CD4-positive, alpha-beta T cell treated with Interleukin-21 for 1 hour (primary cell): ENCODE results near the gene FGFR1OP2.
"Not testable (repeated sequence)": the region's sequence is repeated elsewhere in the genome, so short reads cannot be mapped to it uniquely, and the experiment has no call there.

Experiments used
- DNase-seq: peaks from one replicate; pipeline ENCODE4 v3.0.0-alpha.2; 2020

Gene FGFR1OP2

DNA sequence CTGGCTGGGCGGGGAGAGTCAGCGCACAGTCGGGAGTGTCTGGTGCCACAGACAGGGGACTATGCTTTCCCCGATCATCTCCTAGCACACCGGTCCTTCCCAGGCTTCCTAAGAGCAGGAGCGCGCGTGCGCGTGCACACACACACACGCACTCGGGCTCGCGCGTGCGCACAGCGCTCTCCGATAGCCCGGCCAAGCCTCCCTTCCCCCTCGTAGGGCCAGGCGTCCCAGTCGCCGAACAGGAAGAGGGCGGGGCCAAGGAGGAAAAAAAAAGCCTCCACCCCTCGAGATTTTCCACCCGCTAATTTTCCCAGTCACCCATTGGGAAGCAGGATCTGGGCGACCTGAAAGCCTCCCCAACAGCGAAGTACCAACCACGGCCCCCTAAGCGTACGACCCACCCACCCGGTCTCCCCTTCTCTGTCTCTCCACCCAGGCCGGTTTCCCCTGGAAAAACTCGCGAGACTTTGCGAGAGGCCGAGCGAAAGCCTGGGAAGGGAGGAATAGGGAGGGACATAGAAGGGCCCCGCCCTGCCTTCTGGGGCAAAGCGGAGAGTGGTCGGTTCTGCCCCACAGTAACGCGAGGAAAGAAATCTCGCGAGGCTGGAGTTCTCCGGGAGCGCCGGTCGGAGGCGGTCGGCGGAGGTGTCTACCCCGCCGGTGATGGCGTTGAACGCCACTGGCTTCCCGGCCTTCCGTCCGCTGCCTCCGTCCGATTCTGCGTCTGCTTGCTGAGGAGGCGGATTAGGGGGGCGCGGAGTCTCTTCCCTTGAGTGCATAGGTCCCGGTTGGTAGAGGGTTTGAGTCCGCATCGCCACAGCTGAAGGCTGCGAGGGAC, at the start of gene FGFR1OP2, which contains the start of gene INTS13:
Gene FGFR1OP2 (plus strand): TSS at position 608 of the 838 bp plus-strand sequence. CDS start 15,689 bp downstream, outside the sequence.
Gene INTS13 (minus strand): TSS at position 119 of the 838 bp plus-strand sequence. CDS start 1,178 bp downstream, outside the sequence.
- DNase-seq, result peak; percentile 98

DNA sequence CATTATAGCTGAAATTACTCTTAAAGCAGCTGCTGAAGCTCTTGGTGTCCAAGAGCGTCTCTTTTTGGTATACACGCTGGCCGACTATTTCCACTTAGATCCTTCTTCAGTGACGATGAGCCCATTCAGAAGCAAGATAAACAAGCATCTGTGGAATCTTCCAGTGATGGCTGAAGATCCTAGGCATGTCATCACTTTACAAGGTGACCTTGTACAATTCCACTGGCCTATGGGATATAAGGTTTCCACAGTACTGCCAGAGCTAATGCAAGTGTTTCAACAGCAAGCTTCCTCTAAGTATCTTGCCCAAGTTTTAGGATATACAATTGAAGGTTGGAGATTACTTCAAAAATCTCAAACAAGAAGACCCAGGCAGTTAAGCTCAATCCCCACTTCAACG, 47.5 kb upstream of the FGFR1OP2 start:
- DNase-seq, result no peak

DNA sequence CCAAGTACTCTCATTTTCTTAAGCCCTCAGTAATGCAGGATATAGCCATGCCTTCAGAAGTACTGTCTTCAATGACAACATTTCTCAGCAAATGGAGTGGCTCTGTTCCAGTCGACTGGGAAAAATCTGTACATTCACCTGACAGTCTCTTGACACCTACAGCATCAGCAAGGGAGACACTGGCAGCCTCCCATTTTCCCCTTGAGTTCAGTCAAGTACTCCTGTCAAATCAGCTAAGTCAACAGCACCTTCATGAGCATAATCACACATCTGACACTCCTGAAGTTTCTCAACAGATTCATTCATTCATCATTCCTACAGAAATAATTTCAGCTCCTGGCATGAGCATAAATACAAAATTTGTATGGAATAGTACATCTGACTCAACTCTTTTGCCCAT, 46.6 kb upstream of the FGFR1OP2 start:
- no peak for DNase-seq

DNA sequence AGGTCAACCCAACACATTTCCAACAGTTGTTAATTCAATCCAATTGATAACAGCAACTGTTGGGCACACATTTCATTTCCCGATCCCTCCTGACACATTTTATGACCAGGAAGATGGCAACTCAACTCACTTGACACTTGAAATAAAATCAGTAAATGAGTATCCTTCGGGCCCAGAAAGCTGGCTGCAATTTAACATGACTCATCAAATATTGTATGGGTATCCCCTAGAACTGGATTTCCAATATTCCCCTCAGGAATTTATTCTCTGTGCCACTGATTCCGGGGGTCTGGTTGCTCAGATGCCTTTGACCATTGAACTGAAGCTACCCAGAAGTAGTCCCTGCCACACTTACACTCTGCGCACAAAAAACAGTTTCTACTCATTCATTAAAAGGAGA, 42.6 kb upstream of the FGFR1OP2 start:
- no peak for DNase-seq

DNA sequence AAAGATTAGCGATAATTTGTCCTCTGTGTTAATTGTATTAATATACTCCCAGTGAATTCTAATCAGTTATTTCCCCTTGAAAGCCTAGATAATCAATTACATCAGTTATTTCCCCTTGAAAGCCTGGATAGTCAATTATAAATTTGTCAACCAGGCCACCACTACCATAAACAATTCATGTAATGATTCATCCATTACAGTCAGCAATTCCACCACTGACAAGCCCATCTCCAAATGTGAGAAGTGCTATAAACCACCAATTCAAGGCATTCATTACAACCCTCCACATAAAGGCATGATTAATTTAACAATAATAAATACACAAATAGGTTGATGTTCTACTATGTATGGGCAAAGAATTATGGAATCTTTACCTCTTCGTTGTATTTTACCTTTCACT, 41.4 kb upstream of the FGFR1OP2 start:
- no peak for DNase-seq

DNA sequence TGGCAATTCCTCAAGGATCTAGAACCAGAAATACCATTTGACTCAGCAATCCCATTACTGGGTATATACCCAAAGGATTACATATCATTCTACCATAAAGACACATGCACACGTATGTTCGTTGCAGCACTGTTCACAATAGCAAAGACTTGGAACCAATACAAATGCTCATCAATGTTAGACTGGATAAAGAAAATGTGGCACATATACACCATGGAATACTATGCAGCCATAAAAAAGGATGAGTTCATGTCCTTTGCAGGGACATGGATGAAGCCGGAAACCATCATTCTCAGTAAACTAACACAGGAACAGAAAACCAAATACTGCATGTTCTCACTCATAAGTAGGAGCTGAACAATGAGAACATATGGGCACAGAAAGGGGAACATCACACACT, 34.9 kb upstream of the FGFR1OP2 start:
- DNase-seq, result not testable (repeated sequence)

DNA sequence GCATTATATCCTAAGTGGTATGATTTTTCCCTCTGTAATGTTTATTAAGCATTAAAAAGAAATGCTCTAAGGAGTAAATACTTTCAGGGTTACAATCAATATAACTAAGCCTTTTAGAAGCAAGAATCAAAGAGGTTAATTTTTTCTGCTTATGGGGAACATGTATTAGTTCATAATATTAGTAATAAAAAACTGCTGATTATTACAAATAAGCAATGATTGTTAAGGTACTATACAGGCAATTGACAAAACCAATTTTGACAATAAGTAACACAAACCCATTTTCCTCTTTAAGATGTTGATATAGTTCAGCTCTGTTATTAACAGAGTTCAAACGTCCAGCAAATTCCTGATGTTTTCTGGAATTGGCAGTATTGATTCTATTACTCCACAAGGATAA, 32.2 kb upstream of the FGFR1OP2 start:
- no peak for DNase-seq

DNA sequence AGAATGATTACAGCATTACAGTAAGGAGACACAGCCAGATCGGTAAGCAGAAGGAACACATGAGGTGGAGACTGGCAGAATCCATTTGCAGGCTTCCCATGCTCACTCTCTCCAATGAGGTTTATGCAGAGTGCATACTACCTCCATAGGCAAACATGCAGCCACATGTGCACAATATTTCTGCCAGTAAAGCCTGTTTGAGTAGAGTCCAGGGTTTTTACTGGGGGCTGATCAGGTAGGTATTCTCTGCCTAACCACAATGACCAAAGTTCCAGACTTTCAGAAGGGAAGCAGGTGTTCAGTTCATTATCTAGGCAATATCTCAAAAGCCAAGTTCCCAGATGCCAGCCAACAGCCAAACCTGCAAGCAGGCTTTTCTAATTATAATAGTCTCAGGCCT, 31.6 kb upstream of the FGFR1OP2 start:
- DNase-seq, result no peak

DNA sequence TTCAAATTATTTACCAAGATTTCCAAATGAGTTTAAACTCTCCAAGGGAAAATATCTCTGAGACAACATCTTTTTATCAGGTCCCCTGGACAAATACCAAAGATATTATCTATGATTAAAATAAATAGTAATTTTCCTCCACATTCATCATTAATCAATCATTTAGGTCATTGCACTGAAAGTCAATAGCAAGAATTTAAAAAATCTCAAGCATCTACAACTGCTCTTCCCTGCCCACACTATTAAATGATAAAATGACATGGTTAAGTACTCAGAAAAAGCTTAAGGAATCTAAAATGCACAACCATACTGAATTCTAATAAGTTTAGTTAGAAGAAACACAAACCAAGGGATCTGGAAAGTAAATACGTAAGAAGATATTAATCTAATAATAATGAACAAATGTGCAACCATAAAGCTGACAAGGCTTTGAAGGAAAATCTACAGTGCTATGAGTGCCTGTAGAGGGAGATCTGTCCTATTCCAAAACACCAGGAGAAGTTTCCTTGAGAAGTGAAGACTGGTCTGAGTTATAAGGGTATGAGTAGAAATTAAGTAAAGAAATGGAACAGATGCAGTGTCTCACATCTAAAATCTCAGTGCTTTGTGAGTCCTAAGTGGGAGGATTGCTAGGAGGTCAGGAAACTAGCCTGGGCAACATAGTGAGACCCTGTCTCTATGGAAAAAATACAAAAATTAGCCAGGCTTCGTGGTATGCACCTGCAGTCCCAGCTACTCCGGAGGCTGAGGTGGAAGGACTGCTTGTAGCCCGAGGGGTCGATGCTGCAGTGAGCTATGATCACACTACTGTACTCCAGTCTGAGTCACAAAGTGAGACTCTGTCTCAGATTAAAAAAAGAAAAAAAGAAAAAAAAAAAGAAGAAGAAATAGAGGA, 19.7 kb upstream of the FGFR1OP2 start:
- DNase-seq, result no peak

DNA sequence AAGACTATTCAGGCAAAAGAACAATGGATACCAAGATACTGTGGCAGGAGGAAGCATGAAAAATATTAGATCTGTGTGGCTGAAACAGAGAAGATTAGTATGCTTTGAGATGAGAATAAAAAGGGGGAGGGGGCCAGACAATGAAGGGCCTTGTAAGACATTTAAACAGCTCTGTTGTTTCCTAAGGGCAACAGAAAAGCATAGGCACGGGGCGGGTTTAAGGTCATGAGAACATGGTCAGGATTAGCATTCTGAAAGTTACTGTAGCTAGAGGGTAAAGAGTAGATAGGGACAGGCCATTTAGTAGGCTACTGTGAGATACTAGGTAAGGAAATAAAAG, 19.1 kb upstream of the FGFR1OP2 start:
- DNase-seq, result no peak

DNA sequence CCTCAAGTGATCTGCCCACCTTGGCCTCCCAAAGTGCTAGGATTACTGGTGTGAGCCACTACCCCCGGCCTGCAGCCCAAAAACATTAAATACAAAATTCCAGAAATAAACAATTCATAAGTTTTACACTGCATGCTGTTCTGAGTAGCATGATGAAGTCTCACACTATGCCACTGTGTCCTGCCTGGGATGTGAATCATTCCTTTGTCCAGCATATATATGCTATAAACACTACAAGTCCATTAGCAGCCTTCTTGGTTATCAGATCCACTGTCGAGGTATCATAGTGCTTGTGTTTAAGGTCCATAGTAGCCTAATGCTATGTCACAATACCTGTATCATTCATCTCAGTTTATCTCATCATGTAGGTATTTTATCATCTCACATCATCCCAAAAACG, 16.4 kb upstream of the FGFR1OP2 start:
- no peak for DNase-seq

DNA sequence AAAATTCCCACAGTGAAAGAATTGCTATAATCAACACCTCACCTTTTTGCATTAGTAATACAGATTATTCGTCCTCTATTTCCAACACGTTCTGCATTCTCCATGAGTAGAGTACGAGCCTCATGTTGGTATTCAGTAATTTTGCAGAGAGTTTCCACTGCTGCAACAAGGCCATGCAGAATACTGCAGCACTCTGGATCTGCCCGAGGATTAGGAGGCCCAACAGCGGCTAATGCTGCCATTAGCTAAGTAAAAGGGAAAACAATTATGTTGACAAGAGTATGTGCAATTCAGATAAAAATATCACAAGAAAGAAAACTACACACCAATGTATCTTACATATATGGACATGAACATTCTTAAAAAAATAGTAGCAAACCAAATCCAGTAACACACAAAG, 9.6 kb upstream of the FGFR1OP2 start:
- DNase-seq, result no peak

DNA sequence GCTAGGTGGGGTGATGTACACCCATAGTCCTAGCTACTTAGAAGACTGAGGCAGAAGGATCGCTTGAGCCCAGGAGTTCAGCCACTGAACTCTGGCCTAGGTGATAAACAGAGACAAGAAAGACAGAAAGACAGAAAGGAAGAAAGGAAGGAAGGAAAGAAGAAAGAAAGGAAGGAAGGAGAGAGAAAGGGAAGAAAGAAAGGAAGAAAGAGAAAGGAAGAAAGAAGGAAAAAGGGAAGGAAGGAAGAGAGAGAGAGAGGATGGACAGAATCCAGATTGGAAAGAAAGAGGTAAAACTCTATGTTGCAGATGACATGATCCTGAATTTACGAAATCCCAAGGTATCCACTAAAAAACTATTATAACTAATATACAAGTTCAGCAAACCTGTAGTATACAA, 8.7 kb upstream of the FGFR1OP2 start:
- DNase-seq, result no peak

DNA sequence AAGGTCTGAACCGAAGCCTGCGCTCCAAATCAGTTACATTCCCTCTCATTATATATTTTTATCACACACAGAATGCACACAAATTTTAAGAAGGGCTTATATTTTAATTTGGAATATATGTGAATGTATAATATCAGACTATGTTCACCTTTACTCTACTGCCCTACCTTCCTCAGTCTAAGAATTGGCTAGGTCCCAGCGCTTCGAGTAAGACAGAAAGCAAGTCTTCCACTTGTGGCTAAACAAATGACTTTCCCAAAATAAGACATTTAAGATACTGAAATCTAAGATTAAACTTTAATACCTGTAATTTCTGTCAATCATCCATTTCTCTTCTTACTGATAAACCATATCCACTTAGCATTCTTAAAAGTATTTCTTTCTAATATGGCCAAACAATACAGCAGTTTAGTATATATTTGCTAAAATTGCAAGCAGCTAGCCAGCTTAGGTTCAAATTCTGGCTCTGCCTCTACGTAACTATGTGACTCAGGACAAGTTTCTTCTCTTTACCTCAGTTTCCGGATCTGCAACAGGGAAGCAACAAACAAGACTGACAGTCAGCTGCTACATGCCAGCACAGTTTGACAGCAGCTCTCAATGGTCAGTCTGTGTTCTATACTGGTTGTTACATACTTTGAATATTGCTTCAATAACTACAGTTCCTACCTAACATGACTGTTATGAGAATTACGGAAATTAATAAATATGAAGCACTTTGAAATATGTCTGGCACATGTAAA, 2.5 kb upstream of the FGFR1OP2 start:
- peak; percentile 36 for DNase-seq

DNA sequence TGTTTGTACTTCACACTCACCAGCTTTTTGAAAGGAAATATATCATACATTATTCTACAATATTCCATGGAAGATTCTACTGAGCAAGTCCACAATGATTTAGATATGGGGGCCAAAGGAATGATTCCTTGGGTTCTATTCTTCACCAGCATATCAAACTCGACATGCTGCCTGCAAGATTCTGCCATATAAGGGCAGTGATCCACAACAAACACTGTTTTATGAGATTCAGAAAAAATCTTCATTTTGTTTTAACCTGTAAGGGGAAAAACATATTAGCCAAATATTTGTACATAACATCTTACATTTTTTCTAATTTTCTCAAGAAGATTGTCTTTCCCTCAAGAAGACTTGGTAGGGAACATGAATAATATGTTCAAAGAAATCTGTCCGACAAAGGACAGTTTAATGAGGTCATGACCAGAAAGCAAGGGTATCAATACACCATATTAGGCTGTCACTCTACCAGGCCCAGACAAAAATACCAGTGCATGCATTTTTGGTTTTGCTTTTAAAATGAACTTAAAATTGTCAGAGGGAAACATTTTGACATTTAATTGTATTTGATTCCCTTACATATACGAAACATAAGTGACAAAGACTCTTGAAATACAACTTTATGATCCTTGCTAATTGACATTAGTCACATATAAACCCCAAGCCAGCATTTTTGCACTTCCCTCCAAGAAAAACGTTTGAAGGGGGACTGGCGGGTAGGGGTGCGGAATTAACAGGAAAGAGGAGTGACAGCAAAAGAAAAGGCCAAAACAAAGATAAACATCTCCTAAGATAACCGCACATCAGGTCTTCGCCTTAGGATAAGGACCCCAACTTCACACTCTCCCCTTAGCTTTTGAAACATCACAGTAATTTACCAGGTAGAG, 1.5 kb upstream of the FGFR1OP2 start:
- peak; percentile 43 for DNase-seq

DNA sequence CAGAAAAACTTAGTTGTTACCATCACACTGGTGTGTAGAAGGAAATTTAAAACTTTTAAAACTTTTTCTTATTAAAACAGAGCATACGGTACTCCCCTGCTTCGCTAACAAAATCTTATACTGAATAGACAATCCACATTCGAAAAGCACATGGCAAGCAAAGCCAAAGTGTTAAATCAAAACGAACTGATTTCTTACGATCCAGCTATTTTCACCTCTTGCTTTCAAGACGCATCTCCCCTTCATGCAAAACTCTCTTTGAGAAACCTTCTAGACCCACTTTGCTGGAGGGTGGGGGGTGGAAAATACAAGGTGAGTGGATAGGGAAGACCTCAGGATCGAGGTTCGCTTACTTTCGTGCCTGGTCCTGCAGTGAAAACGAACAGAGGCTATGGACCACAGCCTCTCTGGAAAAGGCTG, 817 bp upstream of the FGFR1OP2 start:
- DNase-seq, result no peak

DNA sequence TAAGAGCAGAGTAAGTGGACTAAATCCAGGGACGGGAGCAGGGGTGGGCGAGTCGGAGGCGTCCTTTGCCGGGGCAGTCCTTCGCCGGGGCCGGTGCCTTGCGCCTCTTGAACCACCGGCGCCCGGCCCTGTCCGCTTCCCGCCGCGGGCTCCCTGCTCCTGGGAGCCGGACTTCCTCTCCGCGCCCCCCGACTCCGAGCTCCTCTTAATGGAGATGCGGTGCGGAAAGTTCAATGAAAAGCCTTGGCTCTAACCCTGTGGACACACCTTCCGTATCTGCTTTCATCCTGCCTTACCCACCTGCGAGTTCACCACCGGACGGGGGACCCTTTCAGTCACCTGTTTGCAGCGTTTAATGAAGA, 412 bp downstream of the FGFR1OP2 start:
- peak; percentile 39 for DNase-seq

DNA sequence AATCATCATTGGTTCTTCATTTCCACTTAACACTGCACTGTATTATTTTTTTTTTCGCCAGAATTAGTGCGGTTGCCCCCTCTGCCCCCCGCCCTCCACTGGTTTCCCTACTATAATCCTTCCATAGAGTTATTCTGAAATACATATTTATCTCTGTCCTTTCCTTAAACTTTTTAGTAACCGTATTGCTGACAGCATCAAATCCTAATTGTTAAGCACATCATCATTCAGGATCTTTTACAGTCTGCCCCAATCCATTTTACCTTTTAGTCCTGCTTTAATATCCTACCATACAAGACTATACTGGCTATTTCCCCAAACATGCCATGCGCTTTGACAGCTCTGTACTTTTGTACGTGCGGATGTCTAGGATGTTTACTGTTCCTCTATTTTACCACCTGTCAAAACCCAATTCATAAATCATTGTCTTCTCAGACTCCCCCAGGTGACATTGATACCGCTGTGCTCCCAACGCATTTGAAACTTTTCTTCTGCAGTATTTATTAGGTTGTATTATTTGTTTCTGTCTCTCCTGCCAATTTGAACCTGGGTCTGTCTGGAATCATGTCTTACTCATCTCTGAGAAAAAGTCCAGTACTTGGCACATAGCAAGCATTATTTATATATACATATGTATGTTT, 1.0 kb downstream of the FGFR1OP2 start:
- DNase-seq, result peak; percentile 28

DNA sequence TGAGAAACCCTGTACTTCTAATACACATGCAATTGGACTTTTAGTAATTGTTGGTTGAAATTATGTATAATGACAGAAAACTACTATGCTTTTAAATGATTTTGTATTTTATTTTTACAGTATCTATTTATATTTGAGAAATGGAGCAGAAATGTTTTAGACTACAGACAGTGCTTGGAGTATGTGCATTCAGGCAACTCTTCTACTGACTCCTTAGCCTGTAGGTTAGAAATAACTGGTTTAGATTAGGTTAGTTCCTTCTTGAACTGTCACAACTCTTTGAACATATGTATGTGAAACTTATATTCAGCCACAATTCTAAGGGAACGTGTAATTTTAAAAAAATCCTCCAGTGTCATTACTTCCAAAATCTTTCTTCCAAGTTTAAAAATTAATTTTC, 1.7 kb downstream of the FGFR1OP2 start:
- DNase-seq, result no peak

DNA sequence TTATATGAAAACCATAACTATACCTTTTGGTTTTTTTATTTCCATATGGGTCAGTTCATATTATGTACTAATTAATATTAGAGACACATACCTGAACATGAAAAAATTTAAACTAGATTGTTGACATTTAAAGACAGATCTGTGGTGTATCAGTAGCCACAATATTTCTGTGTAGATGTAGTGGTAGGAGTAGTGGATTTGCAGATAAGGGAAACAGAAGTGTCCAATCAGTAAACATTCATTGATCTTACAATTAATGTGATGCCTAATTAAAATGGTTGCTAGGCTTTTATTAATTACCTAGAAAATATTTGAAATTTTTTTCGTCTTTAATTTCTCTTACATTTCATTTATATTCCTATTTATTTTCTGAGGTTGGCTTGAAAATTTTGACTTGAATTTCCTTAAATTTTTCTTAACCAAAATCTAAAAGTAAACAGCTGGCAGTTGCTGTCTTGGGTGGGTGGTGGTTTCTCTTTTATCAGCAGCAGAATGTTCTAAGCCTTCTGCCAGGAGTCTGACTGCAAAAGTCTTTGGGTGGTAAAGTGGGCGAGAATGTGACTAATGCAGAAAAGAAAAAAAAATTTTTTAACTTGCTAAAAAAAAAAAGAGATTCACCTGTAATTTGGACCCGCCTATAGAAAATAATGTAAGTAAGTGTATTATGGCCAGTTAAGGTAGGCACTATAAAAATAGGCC, 2.4 kb downstream of the FGFR1OP2 start:
- DNase-seq, result peak; percentile 57

DNA sequence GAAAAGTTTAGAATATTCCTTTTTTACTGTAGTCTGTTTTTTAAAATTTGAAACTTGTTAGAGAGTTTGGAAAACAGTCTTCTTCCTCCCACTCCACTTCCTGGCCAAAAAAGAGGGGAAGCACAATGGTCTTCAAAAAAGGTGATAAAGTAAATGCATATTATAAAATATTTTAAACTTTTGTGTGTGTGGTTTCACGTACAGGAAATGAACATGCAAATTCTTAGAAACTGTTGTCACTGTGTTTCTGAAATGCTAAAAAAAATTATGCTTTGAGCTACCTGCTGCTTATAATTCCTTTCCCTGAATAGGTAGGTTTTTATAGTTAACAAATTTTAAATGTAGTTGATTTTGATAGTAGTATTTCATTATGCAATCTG, 2.9 kb downstream of the FGFR1OP2 start:
- peak; percentile 54 for DNase-seq
